Left renal cortex interstitium (tissue), 4 donors: Measurements from ENCODE around the gene ALOX5. TPM values are rescaled to one million over a fixed set of nuclear protein-coding genes. Genes with fewer than 3 reads are reported as not detected.

Experiments used
- DNase-seq, 4 donors: peaks; one replicate each; pipeline ENCODE4 v3.0.0-alpha.2; 2013; ENCODE audit warnings: low read depth in 4 of 4, low spot score in 2 of 4, missing footprints in 1 of 4
- polyA plus RNA-seq, 4 donors: library from polyadenylated mRNA; unstranded; fragments of 120-200 nt; gene quantifications; one replicate each; pipeline ENCODE4 v1.2.1, GENCODE V29; 2013; ENCODE audit not compliant: insufficient read length in 4 of 4

ALOX5 gene
- polyA plus RNA-seq, 4 donors: 2.3 to 5.8 (median 3.9) TPM

DNA sequence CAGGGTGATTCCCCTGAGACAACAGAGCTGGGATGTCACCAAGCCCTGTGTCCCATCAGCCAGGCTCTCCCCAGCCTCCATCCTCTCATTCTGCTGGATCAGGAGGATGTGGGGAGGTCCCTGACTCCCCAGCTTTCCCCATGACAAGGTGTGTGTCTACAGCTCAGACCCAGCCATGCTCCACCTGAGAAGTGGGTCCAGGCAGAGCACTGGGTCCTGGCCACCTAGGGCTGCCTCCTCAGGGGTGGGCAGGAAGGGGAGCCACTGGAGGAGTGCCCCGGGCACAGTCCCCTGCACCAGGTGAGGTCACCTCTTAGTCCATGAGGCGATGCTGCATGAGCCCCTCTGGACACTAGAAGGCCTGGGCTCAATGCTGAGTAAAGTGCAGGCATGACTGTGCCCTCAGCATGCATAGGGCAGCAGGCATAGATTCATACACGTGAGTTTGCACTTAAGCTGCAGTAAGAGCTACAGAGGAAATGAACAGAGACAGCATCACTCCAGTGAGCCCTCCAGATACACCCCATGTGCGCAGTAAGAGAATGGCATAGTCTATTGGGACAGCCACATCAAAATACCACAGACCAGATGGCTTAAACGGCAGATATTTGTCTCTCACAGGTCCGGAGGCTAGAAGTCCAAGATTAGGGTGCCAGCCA is 48.3 kb downstream of the ALOX5 start:
- no peak for DNase-seq

DNA sequence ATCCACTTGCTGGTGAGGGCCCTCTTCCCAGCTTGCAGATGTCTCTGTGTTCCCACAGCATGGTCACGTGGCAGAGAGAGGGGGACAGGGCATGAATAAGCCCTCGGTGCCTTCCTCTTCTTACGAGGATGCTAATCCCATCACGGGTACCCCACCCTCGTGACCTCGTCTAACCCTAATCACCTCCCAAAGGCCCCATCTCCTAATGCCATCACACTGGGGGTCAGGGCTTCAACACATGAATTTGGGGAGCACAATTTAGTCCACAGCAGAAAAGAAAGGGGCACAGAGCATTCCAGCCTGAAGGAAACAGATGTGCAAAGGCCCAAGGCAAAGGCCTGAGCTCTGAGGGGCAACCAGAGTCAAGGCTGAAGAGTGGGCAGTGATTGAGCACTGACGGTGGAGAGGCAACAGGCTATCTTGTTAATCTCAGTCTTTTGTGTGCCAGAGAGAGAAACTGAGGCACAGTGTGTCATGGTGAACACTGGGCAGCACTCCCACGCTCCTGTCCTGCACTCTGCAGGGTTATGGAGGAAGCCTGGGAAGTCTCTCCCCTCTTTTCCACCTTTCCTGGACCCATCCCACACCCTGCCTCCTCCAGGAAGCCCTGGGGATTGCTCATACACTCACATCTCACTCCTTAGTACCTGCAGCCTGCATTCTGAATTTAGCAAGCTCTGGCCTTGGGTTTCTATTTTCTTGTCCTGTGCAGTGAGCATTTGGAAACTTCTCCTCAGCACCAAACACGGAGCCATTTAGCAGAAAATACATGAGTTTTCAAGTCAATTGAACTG is 49.0 kb downstream of the ALOX5 start:
- DNase-seq: no peak

DNA sequence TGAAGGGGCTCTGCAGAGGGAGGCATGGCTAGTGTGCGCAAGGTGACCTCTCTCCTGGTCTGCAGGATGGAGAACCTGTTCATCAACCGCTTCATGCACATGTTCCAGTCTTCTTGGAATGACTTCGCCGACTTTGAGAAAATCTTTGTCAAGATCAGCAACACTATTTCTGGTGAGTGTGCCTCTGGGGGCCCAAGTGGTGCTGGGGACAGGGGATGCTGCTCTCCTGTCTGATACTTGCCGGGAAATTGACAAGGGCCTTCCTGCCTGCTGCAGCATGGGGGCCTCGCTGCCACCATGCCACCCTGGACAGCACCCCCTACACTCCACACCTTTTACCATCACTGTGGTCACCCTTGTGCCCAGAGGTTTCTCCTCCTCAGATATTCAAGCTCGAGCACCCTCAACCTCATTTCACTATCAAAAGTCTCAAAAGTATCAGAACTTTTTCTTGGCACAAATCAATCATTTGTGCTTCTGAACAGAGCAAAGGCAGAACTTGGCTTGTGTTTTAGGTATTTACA is 50.0 kb downstream of the ALOX5 start:
- DNase-seq: no peak

DNA sequence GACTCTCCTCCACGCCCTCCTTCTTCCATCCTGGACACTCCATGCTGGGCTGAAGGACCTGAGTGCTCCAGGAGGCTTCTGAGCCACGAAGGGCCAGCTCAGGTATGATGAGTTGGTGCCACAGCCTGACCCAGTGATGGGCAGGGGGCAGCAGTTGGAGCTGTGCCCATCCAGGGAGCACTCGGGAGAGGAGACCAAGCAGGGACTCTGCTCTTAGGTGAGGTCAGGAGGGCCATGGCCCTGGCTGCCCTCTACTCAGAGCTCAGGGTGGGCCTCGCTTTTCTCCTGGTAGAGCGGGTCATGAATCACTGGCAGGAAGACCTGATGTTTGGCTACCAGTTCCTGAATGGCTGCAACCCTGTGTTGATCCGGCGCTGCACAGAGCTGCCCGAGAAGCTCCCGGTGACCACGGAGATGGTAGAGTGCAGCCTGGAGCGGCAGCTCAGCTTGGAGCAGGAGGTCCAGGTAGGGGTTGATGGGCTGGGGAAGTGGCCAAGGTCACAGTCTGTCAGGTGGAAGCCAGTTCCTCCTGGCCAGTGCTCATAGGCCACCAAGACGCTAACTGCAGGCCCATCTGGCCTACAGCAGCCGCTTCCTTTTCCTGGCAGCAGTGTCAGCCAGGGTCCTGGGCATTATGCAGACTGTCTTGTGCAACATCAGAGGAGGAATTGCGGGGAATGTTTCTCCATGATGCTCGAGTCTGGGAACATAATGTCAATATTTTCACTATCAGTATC is 50.8 kb downstream of the ALOX5 start:
- no peak for DNase-seq

DNA sequence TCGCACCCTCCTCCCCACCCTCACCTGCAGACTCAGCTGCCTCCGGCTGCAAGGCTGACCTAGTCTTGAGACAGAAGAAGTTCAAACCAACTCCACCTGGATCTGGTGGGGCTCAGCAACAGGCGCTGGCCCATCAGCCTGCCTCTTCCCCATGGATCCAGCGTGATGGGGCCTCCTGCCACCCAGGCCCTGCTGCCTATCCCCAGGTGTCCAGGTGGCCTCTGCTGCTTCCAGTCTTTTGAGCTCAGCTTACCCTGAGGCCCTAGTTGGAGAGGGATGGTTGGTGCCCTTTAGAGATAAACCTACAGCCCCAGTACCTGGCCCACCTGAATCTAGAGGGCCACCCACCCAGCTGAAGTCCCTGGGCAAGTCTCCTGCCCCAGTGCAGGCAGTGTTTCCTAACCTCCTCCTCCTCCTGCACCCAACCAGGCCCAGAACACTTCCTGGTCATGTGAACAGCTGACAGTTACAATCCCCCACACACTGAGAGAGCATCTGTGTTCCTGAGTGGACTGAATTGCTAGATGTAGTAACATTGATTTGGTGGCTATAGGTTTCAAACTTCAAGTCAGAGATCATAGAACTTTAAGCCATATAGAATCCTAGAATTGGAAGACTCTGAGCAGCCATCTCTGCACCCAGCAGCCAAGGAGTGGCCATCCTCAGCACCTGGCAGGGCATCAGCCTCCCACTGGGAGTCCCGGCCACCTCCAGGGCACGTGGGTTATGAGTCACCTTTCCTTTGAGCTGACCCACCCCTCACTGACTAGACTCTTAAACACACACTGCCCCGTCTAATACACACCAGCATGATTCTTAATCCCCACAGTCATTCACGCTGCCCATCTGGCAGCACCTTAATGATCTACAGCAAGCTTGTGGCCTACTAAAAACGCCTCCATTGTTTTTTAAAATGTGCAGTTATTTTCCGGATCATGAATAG is 51.9 kb downstream of the ALOX5 start:
- no peak for DNase-seq

DNA sequence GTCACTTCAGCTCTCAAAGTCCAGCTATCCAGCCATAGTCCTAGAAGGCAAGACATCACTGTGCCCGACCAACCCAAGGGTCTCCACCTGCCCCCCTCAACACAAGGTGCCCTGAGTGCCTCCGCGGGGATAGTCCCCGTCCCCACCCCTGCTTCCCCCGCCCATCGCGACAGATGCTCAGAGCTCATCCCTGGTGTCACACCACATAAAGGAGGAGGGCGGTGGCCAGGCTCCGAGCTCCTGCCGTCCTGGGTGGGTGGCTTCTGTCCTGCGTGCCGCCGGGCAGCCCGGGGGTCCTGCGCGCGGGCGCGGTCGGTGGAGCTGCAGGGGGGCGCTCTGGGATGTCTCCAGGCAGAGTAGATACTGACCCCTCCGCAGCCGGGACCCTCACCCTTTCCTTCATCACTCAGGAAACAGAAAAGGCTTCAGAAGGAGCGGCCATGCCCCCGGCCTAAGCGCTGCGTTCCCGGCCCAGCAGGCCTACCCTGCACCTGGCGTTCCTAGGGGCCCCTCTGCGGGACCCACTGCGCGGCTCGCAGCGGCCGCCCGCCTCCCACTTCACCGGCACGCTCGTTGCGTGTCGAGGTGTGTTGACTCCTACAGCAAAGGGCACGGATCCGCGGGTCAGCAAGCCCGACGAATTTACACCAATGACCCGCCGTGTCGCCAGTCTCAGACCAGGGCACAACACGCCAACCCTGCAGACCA is 53.4 kb downstream of the ALOX5 start:
- no peak for DNase-seq

DNA sequence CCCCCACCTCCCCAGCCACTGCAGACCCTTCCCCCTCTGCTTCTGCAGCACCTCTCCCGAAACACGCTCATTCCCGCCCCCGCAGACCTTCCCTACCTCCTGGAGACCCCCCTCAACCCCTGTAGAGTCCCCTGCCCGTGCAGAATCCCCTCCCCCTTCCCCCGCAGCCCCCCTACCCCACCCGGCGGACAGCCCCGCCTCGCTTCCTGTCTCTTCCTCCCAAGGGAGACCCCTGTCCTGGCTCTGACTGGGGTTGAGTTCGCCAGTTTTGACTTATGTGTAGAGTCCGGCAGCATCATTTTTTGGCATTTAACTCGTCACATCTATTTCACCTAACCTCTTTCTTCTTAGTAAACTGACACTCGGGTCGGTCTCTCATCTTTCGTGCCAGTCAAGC is 54.0 kb downstream of the ALOX5 start:
- no peak for DNase-seq

DNA sequence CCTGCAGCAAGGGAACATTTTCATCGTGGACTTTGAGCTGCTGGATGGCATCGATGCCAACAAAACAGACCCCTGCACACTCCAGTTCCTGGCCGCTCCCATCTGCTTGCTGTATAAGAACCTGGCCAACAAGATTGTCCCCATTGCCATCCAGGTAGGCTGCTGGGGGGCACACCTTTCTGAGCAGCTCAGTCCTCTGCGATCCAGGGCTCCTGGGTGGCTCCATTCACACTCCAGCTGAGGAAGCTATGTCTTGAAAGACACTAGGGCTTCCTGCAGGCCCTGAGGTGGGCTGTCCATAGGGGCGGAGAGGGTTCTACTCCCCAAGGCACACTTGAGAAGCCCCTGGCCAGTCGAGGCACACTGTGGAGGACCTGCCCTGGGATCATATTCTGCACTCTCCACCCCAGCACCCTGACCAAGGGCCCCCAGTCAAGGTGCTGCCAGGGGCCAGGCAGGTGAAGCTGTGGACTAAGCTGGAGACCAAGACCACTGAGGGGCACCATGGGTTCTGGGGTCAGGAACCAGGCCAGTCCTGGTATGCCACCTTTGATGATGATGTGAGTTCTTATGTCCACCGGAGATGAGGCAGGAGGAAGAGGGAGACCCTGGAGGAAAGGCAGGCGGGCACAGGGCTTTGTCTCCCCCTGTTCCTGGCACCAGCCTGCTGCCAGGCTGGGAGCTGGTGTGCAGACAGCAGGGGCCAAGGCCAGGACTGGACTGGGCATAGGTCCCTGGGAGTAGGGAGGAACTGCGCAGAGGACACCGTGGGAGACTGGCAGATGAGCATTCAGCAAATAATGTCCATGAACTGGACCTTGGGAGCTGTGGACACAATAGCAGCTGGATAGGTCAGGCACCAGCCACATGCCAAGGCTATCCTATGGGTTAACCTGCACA is 54.8 kb downstream of the ALOX5 start:
- no peak for DNase-seq

DNA sequence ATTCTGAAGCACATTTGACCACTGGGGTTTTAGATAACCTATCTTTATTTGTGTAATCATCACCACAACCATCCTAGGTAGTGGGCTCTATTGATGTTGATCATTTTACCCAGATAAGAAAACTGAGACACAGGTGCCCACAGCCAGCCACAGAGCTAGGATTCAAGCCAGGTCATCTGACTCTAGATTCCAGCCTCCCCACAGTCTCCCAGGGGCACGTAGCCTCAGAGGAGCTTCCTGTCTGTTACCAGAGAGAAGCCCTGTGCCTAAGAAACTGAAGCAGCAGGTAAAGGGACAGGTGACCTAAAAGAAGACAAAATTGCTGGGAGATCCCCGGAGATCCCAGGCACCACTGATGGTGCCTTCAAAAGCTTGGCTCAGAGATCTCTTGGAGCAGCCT is 55.8 kb downstream of the ALOX5 start:
- DNase-seq: no peak

DNA sequence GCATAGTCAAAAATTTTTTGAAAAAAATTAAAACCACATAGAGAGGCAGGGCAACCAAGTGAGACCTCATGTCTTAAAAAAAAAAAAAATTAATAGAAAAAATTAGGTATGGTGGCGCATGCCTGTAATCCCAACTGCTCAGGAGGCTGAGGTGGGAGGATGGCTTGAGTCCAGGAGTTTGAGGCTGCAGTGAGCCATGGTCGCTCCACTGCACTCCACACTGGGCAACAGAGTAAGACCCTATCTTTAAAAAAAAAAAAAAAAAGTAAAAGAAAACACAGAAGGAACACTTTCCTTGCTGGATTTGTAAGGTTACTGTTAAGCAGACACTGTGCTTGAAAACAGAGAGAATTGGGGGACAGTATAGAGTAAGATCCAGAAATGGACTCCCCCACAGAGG is 58.1 kb downstream of the ALOX5 start:
- no peak for DNase-seq

DNA sequence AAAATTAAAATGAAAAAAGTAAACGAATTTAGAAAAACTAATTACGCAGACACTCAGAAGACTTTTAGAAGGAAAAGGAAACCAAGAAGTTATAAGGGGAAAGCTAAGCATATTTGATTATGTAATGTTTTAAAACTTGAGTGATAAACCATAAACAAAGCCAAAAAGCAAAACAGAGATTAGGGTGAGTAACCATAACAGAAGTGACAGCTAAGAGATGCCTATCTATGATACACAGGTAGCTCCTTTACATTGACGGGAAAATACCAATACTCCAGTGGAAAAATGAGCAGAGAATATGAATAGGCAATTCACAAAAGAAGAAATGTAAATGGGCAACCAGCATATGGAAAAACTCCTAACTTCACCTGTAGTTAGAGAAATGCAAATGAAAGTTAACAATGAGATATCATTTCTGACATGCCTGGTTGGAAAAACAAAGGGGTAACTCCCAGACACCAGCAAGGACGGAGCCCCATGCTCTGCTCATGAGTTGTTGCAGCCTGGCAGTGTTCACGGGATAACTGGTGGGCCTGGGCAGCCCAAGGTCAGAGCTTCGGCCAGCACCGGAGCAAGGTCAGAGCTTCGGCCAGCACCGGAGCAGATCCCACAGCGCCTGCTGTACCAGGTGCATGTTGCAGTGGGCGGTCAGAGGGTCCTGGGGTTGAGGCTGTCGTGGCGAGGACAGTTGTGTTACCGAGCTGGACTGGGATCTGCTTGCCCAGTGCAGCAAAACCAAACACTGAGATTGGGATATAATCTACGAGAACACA is 58.9 kb downstream of the ALOX5 start:
- no peak for DNase-seq

DNA sequence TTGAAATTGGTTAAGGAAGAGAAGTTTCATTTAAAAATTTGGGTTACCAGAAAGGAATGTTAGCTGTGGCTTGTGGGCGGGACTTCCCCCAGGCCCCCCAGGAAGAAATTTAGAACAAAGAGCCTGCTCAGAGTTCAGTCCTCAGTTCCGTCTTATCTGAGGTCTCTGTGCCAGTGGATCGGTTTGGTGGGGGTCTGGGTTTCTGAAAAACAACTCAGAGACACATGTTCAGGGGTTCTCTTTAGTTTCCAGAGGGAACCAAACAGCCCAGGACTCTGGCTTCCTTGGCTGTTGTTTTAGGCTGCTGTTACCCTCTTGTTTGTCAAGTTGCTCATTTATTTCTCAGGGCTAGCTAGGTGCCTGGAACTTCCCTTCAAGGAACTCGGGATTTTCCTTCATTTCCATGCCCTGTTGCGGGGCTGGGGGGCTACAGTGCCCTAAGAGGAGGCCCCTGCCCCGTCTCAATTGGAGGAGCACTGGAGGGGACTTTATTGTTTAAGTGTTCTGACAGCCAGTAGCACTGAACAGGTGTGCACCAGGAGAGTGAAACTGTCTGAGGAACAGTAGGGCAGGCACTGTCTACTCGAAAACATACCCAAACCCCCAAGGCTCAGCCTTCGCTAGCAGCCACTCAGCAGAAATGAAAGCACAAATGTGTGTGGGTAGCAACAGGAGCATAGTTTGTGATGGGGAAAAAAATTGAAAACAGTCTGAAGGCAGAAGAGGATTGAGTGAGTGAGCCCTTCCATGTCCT is 59.9 kb downstream of the ALOX5 start:
- no peak for DNase-seq

DNA sequence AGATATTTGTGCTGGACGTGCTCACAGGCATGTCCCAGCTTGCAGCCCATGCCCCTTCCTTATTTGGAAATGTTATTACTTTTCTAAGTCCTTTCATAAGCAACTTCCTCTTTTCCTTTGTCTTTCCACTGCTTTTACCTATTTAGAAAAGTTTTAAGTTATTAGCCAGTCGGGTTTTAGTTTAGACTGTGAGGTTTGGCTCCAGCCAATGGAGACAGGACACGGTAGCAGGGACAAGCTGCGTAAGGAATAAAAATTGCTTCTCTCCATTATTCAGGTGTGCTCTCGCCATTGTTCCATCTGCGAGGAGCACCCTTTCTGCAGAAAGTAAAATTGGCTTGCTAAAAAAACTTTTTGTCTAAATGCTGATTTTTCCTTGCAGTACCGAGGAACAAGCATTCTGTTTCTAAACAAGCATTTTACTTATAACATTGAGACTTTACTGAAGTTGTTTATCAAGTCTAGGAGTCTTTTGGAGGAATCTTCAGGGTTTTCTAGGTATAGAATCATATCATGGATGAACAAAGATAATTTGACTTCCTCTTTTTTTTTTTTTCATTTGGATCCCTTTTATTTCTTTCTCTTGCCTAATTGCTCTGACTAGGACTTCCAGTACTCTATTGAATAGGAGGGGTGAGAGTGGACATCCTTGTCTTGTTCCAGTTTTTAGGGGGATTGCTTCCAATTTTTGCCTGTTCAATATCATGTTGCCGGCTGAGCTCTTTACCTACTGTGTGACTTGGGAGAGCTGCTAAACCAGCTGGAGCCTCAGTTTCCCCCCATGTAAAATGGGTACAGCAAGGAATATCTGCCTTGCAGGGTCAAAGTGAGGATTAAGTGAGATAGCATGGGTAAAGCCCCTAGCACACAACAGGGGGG is 63.8 kb downstream of the ALOX5 start:
- DNase-seq: no peak

DNA sequence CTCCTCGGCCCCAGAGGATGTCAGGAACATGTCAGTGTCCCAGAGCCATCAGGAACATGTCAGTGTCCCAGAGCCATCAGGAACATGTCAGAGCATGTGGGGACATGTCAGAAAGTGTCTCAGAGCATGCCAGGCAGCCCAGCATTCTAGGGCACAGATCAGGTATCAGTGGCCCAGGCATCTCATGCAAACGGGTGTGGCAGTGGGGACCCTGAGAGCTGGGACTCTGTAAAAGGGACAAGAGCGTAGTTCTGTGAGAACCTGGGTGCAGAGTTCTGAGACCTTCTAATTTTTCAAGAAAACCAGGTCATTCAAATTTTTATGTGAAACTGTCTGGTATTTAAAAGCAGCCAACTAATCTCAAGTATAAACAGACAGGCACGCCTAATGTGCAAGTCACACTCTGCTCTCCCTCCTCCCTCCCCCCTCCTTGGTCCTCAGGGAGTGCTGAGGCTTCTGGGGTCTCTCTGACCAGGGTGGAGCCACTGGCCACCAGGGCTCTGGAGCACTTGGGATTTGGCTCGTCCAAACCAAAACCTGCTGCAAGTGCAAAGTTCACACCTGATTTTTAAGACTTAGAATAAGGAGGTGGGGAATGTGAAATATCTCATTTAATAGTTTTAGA is 64.6 kb downstream of the ALOX5 start:
- no peak for DNase-seq

DNA sequence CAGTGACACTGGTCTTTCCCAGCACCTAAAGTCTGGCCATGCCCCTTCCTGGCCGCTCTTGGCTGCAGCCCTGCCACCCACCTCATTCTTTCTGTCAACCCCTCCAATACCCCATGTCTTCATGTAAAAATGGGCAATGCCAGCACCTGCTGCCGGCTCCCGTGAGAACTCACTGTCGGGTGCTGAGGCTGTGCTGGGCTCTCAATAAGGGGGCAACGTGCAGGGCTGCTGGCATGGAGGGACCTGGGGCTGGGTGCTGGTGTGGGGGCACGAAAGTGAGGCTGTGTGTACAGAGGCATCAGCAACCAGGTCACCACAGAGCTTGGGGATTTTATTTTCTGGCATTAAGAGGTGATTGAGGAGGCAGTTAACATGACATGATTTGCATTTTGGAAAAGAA is 65.3 kb downstream of the ALOX5 start:
- DNase-seq: no peak

DNA sequence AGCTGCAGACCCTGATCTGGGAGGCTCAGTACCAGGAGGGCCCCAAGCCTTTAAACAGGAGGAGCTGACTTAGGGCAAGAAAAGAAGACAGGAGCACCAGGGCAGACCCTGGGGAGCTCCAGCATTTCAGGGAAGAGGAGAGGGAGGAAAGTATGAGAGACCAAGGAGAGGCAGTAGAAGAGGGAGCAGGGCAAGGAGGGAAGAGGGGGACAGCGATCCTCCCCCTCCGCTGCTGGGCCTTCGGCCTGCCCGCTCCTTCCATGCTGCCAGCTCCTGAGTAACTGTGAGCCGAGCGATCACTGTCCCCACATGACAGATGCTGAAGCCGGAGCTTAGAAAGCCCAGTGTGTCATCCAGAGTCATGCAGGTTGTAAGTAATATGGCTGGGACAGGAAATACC is 65.9 kb downstream of the ALOX5 start:
- DNase-seq: no peak
